RCC 7860 (cell line): ENCODE measurements around the gene SPAG7.
A peak's percentile ranks its signal among the peaks of the same experiment; 100 is the strongest.

ENCODE experiments used
- DNase-seq: peaks from one replicate; pipeline ENCODE4 v3.0.0-alpha.2; 2015; ENCODE audit warnings: low spot score
- FAIRE-seq: peaks from 2 replicates; lab custom pipeline; 2012; peaks lifted over from hg19 to GRCh38; lab: Jason Lieb, UNC

The SPAG7 gene

GRCh38 chr17:4967539-4968485 is at the start of gene SPAG7:
SPAG7 (minus strand) TSS chr17:4967817; CDS start chr17:4967804, 13 bp downstream.
- FAIRE-seq, result peak; percentile 57

GRCh38 chr17:5014357-5014756 is 46.7 kb upstream of the SPAG7 start:
- no peak for FAIRE-seq
- DNase-seq, result no peak

More at GRCh38 chr17:4967539-4968485, at the start of gene SPAG7:
- DNase-seq, result peak; percentile 87

GRCh38 chr17:5011928-5012327 is 44.3 kb upstream of the SPAG7 start:
- DNase-seq (no peak), FAIRE-seq (no peak)

GRCh38 chr17:5003214-5003867 is 35.7 kb upstream of the SPAG7 start:
- FAIRE-seq (no peak), DNase-seq (no peak)

- no peak for FAIRE-seq
These were observed 34.6 kb upstream of the SPAG7 start for GRCh38 chr17:5002121-5002788.

GRCh38 chr17:5000237-5000639 is 32.6 kb upstream of the SPAG7 start:
- FAIRE-seq, result no peak

More at GRCh38 chr17:5002121-5002788, 34.6 kb upstream of the SPAG7 start:
- no peak for DNase-seq

GRCh38 chr17:4999430-5000093 is 31.9 kb upstream of the SPAG7 start:
- DNase-seq, result no peak
- FAIRE-seq, result no peak

More at GRCh38 chr17:5000237-5000639, 32.6 kb upstream of the SPAG7 start:
- DNase-seq, result no peak

GRCh38 chr17:4998732-4999429 is 31.3 kb upstream of the SPAG7 start:
- DNase-seq (no peak), FAIRE-seq (no peak)

- DNase-seq (no peak), FAIRE-seq (no peak)
These were observed 30.6 kb upstream of the SPAG7 start for GRCh38 chr17:4998027-4998731.

- DNase-seq, result peak; percentile 72
- no peak for FAIRE-seq
These were observed 29.8 kb upstream of the SPAG7 start, which contains the start of the genes INCA1 and KIF1C for GRCh38 chr17:4997302-4998026. INCA1 (minus strand) TSS chr17:4997522; CDS start chr17:4994437, 3,085 bp downstream. KIF1C (plus strand) TSS chr17:4997950; CDS start chr17:5000247, 2,297 bp downstream.

- no peak for DNase-seq
- FAIRE-seq, result no peak
These were observed 26.5 kb upstream of the SPAG7 start for GRCh38 chr17:4994081-4994595.

- DNase-seq (no peak), FAIRE-seq (no peak)
These were observed 20.4 kb upstream of the SPAG7 start for GRCh38 chr17:4987767-4988567.

- DNase-seq (peak; percentile 36), FAIRE-seq (no peak)
These were observed 19.5 kb upstream of the SPAG7 start, which contains the start of gene CAMTA2 for GRCh38 chr17:4986951-4987766. CAMTA2 (minus strand) TSS chr17:4987675; CDS start chr17:4986222, 1,453 bp downstream.

GRCh38 chr17:4986403-4986802 is 18.8 kb upstream of the SPAG7 start:
- no peak for DNase-seq
- FAIRE-seq, result no peak

- DNase-seq (no peak), FAIRE-seq (no peak)
These were observed 14.7 kb upstream of the SPAG7 start for GRCh38 chr17:4982305-4982704.

- DNase-seq (peak; percentile 6), FAIRE-seq (no peak)
These were observed 13.1 kb upstream of the SPAG7 start for GRCh38 chr17:4980644-4981216.
